OCI-LY7 (cell line): ENCODE data around the gene SYNGR1. TPM values are rescaled to one million over a fixed set of nuclear protein-coding genes. Genes with fewer than 3 reads are reported as not detected.
A peak's percentile ranks its signal among the peaks of the same experiment; 100 is the strongest.
"Not testable (repeated sequence)": the region's sequence is repeated elsewhere in the genome, so short reads cannot be mapped to it uniquely, and the experiment has no call there.

ENCODE experiments used
- BruUV-seq: library from RNA; stranded (reverse); fragments of 400-500 nt; replicated peaks from 2 replicates; lab custom pipeline; 2021; lab: Mats Ljungman, UMichigan
- CTCF ChIA-PET: fragments of 300-600 bp; sonication (Branson Sonifier 250); formaldehyde crosslinking; loops from one replicate; lab custom pipeline; 2022; ENCODE audit warnings: antibody characterized with exemption; ENCODE audit not compliant: unreplicated experiment; lab: Charles Lee
- POLR2A ChIA-PET: fragments of 300-600 bp; sonication (Branson Sonifier 250); formaldehyde crosslinking; loops from one replicate; lab custom pipeline; 2022; ENCODE audit warnings: antibody characterized with exemption; lab: Charles Lee
- DNase-seq: peaks from one replicate; pipeline ENCODE4 v3.0.0-alpha.2; 2015; ENCODE audit warnings: low spot score
- H2AFZ ChIP-seq: fragments of 200-600 bp; sonication (generic), shearing (Covaris generic); 2 replicates; pipeline ENCODE4 v1.6.1; 2014; ENCODE audit warnings: mild to moderate bottlenecking, antibody characterized with exemption, low read length, moderate library complexity
- H3K27ac ChIP-seq: fragments of 200-600 bp; sonication (generic); 2 replicates; pipeline ENCODE4 v1.5.1; 2014; ENCODE audit warnings: mixed run types, low read depth, mild to moderate bottlenecking, moderate library complexity, low read length, inconsistent platforms; ENCODE audit not compliant: poor library complexity, severe bottlenecking
- H3K36me3 ChIP-seq: fragments of 200-600 bp; sonication (generic); 2 replicates; pipeline ENCODE4 v1.6.1; 2014; ENCODE audit warnings: mild to moderate bottlenecking, antibody characterized with exemption, low read length, moderate library complexity, mixed read lengths; ENCODE audit not compliant: insufficient read depth
- H3K4me1 ChIP-seq: fragments of 200-600 bp; sonication (generic); 2 replicates; pipeline ENCODE4 v1.5.1; 2014; ENCODE audit warnings: mild to moderate bottlenecking, low read length; ENCODE audit not compliant: insufficient read depth, poor library complexity, severe bottlenecking
- H3K4me2 ChIP-seq: fragments of 200-600 bp; sonication (generic); 2 replicates; pipeline ENCODE4 v1.6.1; 2014; ENCODE audit warnings: mild to moderate bottlenecking, low read length
- H3K4me3 ChIP-seq: fragments of 200-600 bp; sonication (generic); 2 replicates; pipeline ENCODE4 v1.5.1; 2014; ENCODE audit warnings: mild to moderate bottlenecking, low read depth, low read length; ENCODE audit not compliant: poor library complexity, severe bottlenecking
- H3K79me2 ChIP-seq: fragments of 200-600 bp; sonication (generic); 2 replicates; pipeline ENCODE4 v1.6.1; 2016; ENCODE audit warnings: low read depth, mild to moderate bottlenecking, low read length, moderate library complexity, mixed read lengths; ENCODE audit not compliant: insufficient read depth
- H3K9me2 ChIP-seq: fragments of 200-600 bp; sonication (generic); 2 replicates; pipeline ENCODE4 v1.6.1; 2016; ENCODE audit warnings: mild to moderate bottlenecking, low read length, mixed read lengths; ENCODE audit not compliant: insufficient read depth
- H3K9me3 ChIP-seq: fragments of 200-600 bp; sonication (generic); 2 replicates; pipeline ENCODE4 v1.6.1; 2014; ENCODE audit warnings: mild to moderate bottlenecking, mixed run types, low read length, mixed read lengths
- H4K20me1 ChIP-seq: fragments of 200-600 bp; sonication (generic); 2 replicates; pipeline ENCODE4 v1.6.1; 2014; ENCODE audit warnings: mild to moderate bottlenecking, antibody characterized with exemption, low read length, moderate library complexity, mixed read lengths; ENCODE audit not compliant: insufficient read depth
- EZH2phosphoT487 ChIP-seq: fragments of 200-600 bp; sonication (generic); IDR thresholded peaks from 2 replicates; pipeline ENCODE4 v1.6.1; 2018; ENCODE audit warnings: low read depth, borderline replicate concordance, mild to moderate bottlenecking, mixed run types, antibody characterized with exemption, low read length, moderate library complexity, mixed read lengths
- intact Hi-C: fragments of 100-400 bp; cut with micrococcal nuclease; formaldehyde crosslinking; loops from one replicate; pipeline ENCODE4 v1.10.0; 2022; ENCODE audit not compliant: unreplicated experiment
- total RNA-seq, 2 experiments: library from RNA; depleted of rRNA in 1 of 2; stranded (reverse); fragments of >200 nt in 1 of 2; shearing (Covaris generic) in 1 of 2; gene quantifications; 2 replicates each; pipeline ENCODE4 v1.2.3, GENCODE V29; 2014 to 2022
- TF ChIP-seq, protein P1 (sequence below): fragments of 200-600 bp; sonication (generic); conservative IDR thresholded peaks from 2 replicates; pipeline ENCODE4 v1.5.1; 2014; ENCODE audit warnings: mild to moderate bottlenecking, antibody characterized with exemption, low read length, moderate library complexity, mixed read lengths

SYNGR1 gene
- total RNA-seq, 2 experiments from 2014 or later = 10.2 to 23.3 TPM

GRCh38 chr22:39410264-39410663, 60.5 kb downstream of the SYNGR1 start:
- Histone ChIP-seq H3K4me1 (peaks cover 21% of the 10 kb centered on the region), H2AFZ (no peak overlapping the region), H4K20me1 (no peaks in the 10 kb centered on the region), H3K4me2 (no peak overlapping the region), H3K9me3 (no peaks in the 10 kb centered on the region), H3K27ac (no peak overlapping the region), H3K9me2 (no peaks in the 10 kb centered on the region), H3K79me2 (no peaks in the 10 kb centered on the region), H3K4me3 (no peak overlapping the region), H3K36me3 (peaks cover 5% of the 10 kb centered on the region)
- POLR2A ChIA-PET = interaction anchor here (0.9 kb wide), 1 partner anchor 110 kb away, joined by 4 read pairs; the partner anchor contains the start of gene ATF4
- CTCF ChIA-PET = no interaction called here
- DNase-seq = no peak
- intact Hi-C loops = no loop called here
- TF ChIP-seq EZH2phosphoT487 = no peak
- TF ChIP-seq, protein P1, sequence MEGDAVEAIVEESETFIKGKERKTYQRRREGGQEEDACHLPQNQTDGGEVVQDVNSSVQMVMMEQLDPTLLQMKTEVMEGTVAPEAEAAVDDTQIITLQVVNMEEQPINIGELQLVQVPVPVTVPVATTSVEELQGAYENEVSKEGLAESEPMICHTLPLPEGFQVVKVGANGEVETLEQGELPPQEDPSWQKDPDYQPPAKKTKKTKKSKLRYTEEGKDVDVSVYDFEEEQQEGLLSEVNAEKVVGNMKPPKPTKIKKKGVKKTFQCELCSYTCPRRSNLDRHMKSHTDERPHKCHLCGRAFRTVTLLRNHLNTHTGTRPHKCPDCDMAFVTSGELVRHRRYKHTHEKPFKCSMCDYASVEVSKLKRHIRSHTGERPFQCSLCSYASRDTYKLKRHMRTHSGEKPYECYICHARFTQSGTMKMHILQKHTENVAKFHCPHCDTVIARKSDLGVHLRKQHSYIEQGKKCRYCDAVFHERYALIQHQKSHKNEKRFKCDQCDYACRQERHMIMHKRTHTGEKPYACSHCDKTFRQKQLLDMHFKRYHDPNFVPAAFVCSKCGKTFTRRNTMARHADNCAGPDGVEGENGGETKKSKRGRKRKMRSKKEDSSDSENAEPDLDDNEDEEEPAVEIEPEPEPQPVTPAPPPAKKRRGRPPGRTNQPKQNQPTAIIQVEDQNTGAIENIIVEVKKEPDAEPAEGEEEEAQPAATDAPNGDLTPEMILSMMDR = no peak
- BruUV-seq = no TSS peak

DNA sequence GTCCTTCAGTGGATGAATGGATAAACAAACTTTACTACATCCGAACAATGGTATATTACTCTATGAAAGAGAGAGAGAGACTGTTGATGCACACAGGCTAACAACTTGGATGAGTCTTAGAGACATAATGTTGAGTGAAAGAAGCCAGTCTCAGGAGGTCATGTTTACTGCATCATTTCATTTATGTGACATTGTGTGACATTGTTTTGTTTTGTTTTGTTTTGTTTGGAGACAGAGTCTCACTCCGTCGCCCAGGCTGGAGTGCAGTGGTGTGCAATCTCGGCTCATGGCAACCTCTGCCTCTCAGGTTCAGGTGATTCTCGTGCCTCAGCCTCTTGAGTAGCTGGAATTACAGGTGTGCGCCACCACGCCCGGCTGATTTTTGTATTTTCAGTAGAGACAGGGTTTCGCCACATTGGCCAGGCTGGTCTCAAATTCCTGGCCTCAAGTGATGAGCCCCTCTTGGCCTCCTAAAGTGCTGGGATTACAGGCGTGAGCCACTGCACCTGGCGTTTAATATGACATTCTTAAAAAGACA, 62.1 kb downstream of the SYNGR1 start:
- Histone ChIP-seq H3K4me2 (peak overlapping the region; percentile 49), H3K36me3 (peaks cover 20% of the 10 kb centered on the region), H3K4me1 (peaks cover 18% of the 10 kb centered on the region)
- BruUV-seq, CTCF ChIA-PET, H3K9me2 ChIP-seq, H3K79me2 ChIP-seq, H3K4me3 ChIP-seq, H3K9me3 ChIP-seq, H3K27ac ChIP-seq, DNase-seq, intact Hi-C loops, H2AFZ ChIP-seq, H4K20me1 ChIP-seq: not testable (repeated sequence)
- POLR2A ChIA-PET = interaction anchor here (1.3 kb wide), 1 partner anchor 13 kb away, joined by 4 read pairs; the partner anchor contains the start of gene TAB1

GRCh38 chr22:39413204-39413603, 63.4 kb downstream of the SYNGR1 start:
- H4K20me1 ChIP-seq, H3K9me2 ChIP-seq, BruUV-seq, CTCF ChIA-PET, H3K4me3 ChIP-seq, H2AFZ ChIP-seq, DNase-seq, H3K79me2 ChIP-seq, intact Hi-C loops, H3K9me3 ChIP-seq, H3K4me2 ChIP-seq, H3K27ac ChIP-seq: not testable (repeated sequence)
- H3K36me3 ChIP-seq = peaks cover 32% of the 10 kb centered on the region
- peaks cover 20% of the 10 kb centered on the region for H3K4me1 ChIP-seq
- POLR2A ChIA-PET = interaction anchor here (0.7 to 1.3 kb wide), 2 partner anchors 14 to 107 kb away, joined by 3 to 4 read pairs; partner anchors contain the start of genes ATF4 and TAB1
